Ascending aorta (tissue), 2 donors: Measurements from ENCODE around the gene LTBP2. TPM values are rescaled to one million over a fixed set of nuclear protein-coding genes. Genes with fewer than 3 reads are reported as not detected.
"Not testable (repeated sequence)": the region's sequence is repeated elsewhere in the genome, so short reads cannot be mapped to it uniquely, and the experiment has no call there.

Experiments used
- DNase-seq, 2 donors: peaks; one replicate each; pipeline ENCODE4 v3.0.0-alpha.2; 2019; ENCODE audit warnings: low spot score in 2 of 2
- H3K27ac ChIP-seq, 2 donors: fragments of 200-600 bp; sonication (generic); one replicate each; pipeline ENCODE4 v1.5.1; 2016 to 2017; ENCODE audit warnings: mild to moderate bottlenecking in 1 of 2
- H3K27me3 ChIP-seq: fragments of 200-600 bp; sonication (generic); one replicate; pipeline ENCODE4 v1.5.1; 2017
- H3K36me3 ChIP-seq, 2 donors: fragments of 200-600 bp; sonication (generic); one replicate each; pipeline ENCODE4 v1.5.1; 2016
- H3K4me1 ChIP-seq, 2 donors: fragments of 200-600 bp; sonication (generic); one replicate each; pipeline ENCODE4 v1.5.1; 2016 to 2017; ENCODE audit warnings: mild to moderate bottlenecking in 1 of 2
- H3K4me3 ChIP-seq, 2 donors: fragments of 200-600 bp; sonication (generic); one replicate each; pipeline ENCODE4 v1.5.1; 2016 to 2017; ENCODE audit warnings: mild to moderate bottlenecking in 1 of 2
- H3K9me3 ChIP-seq, 2 donors: fragments of 200-600 bp; sonication (generic); one replicate each; pipeline ENCODE4 v1.5.1; 2016
- CTCF ChIP-seq, 3 experiments: fragments of 200-600 bp in 2 of 3; fragments of 450-650 bp in 1 of 3; sonication (generic) in 2 of 3; IDR thresholded peaks; one replicate each; pipeline ENCODE4 v1.5.1; 2016 to 2019; ENCODE audit warnings: antibody characterized with exemption in 3 of 3, mild to moderate bottlenecking in 1 of 3, moderate library complexity in 1 of 3
- intact Hi-C: fragments of 100-400 bp; cut with DNase I; formaldehyde crosslinking; loops from one replicate; pipeline ENCODE4 v1.15.1; 2023
- total RNA-seq: library from RNA; depleted of rRNA; stranded (reverse); fragments of >200 nt; gene quantifications from one replicate; pipeline ENCODE4 v1.1.0, GENCODE V29; 2016

LTBP2 gene
- total RNA-seq, 1 donor from 2014 or later, result 383 TPM

GRCh38 chr14:74457565-74457895 lies 154.5 kb downstream of the LTBP2 start:
- Histone ChIP-seq H3K27me3 (no peaks in the 10 kb centered on the region), H3K4me1 (no peaks in the 10 kb centered on the region), H3K4me3 (no peak overlapping the region), H3K9me3 (no peaks in the 10 kb centered on the region), H3K36me3 (no peaks in the 10 kb centered on the region), H3K27ac (no peak overlapping the region)
- intact Hi-C loops, result no loop called here
- TF ChIP-seq CTCF (IDR thresholded peaks at IDR 0.05), result no peak
- DNase-seq, result no peak

- Histone ChIP-seq H3K9me3 (no peaks in the 10 kb centered on the region), H3K27me3 (no peaks in the 10 kb centered on the region), H3K4me1 (no peaks in the 10 kb centered on the region), H3K27ac (no peak overlapping the region), H3K4me3 (no peak overlapping the region), H3K36me3 (no peaks in the 10 kb centered on the region)
- intact Hi-C loops, result no loop called here
- DNase-seq, result no peak
- TF ChIP-seq CTCF (IDR thresholded peaks at IDR 0.05), result no peak
Observed at GRCh38 chr14:74456684-74457564, 155.1 kb downstream of the LTBP2 start.

- H3K36me3 ChIP-seq, H3K4me1 ChIP-seq, H3K9me3 ChIP-seq, H3K4me3 ChIP-seq, intact Hi-C loops, H3K27me3 ChIP-seq, DNase-seq, H3K27ac ChIP-seq: not testable (repeated sequence)
Observed at GRCh38 chr14:74454397-74454796, 157.6 kb downstream of the LTBP2 start.

Other genes starting within 250 kb of the LTBP2 start
- not detected for gene SYNDIG1L, start 186.0 kb downstream of the LTBP2 start, total RNA-seq
- gene NPC2, start 118.9 kb downstream of the LTBP2 start, total RNA-seq, result 324 TPM
- 10.0 TPM for gene ISCA2, start 118.5 kb downstream of the LTBP2 start, total RNA-seq
- gene AREL1, start 100.8 kb upstream of the LTBP2 start, total RNA-seq, result 17.9 TPM
- gene FCF1, start 100.9 kb upstream of the LTBP2 start, total RNA-seq, result 10.0 TPM
- gene YLPM1, start 151.1 kb upstream of the LTBP2 start, total RNA-seq, result 27.7 TPM